HUES6 (cell line): Measurements from ENCODE around the gene GPATCH2L.

Experiments used
- H3K27ac ChIP-seq: 2 replicates; pipeline ENCODE4 v1.7.0; 2013; ENCODE audit warnings: low read depth, mild to moderate bottlenecking, low read length, inconsistent platforms
- H3K27me3 ChIP-seq: 2 replicates; pipeline ENCODE4 v1.6.1; 2013; ENCODE audit warnings: low read length; ENCODE audit not compliant: control insufficient read depth, insufficient read depth
- H3K36me3 ChIP-seq: 2 replicates; pipeline ENCODE4 v1.6.1; 2013; ENCODE audit warnings: low read length; ENCODE audit not compliant: control insufficient read depth, insufficient read depth
- H3K4me1 ChIP-seq: 2 replicates; pipeline ENCODE4 v1.6.1; 2013; ENCODE audit warnings: low read length; ENCODE audit not compliant: control insufficient read depth, insufficient read depth
- H3K4me3 ChIP-seq: 2 replicates; pipeline ENCODE4 v1.5.1; 2013; ENCODE audit warnings: low read depth, low read length
- H3K9ac ChIP-seq: one replicate; pipeline ENCODE4 v1.6.1; 2013; ENCODE audit warnings: mild to moderate bottlenecking, low read length
- H3K9me3 ChIP-seq: 2 replicates; pipeline ENCODE4 v1.6.1; 2013; ENCODE audit warnings: low read depth, low read length; ENCODE audit not compliant: control insufficient read depth, insufficient read depth

The GPATCH2L gene

GRCh38 chr14:76257842-76258397, 106.2 kb downstream of the GPATCH2L start:
- H3K36me3 ChIP-seq = no peaks in the 10 kb centered on the region
- H3K4me1 ChIP-seq = peaks cover 10% of the 10 kb centered on the region; the same call in 1 of the 2 replicates
- H3K4me3 ChIP-seq = no peak overlapping the region

DNA sequence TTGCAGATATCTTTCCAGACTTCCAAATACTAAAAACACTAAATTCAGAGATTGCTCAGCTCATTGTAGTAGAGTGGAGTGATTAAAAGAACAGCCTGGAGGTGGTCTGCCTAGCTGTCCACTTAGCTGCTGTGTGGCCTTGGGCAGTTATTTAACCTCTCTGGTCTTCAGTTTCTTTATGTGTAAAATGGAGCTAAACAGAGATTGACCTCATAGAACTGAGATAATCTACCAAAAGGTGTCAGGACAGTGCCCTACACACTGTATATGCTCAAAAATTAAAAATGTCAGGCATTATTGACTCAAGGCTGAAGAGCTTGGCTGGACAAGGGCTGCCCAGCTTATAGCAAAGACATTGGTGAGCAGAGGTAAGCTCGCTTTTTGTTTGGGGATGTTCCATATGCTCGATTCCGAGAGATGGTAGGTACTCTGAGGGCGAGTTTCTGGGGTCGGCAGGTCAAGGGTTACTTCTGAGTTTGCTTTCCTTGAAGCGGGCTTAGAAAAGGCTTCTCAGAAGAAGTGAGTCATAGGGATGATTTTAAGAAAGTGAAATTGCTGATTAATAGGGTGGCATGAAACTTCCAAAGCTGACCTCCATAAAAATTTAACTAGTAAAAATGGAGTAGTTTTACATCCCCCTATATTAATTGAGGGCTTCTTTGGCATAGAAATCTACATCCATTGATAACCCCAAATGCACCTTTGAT, 107.5 kb downstream of the GPATCH2L start:
- Histone ChIP-seq H3K4me3 (no peak overlapping the region), H3K36me3 (no peaks in the 10 kb centered on the region), H3K9ac (no peak overlapping the region), H3K27ac (no peak overlapping the region), H3K27me3 (no peaks in the 10 kb centered on the region), H3K4me1 (peaks cover 10% of the 10 kb centered on the region; the same call in 1 of the 2 replicates), H3K9me3 (no peaks in the 10 kb centered on the region)

More at GRCh38 chr14:76257842-76258397, 106.2 kb downstream of the GPATCH2L start:
- Histone ChIP-seq H3K9me3 (no peaks in the 10 kb centered on the region), H3K27ac (no peak overlapping the region), H3K9ac (no peak overlapping the region), H3K27me3 (no peaks in the 10 kb centered on the region)

DNA sequence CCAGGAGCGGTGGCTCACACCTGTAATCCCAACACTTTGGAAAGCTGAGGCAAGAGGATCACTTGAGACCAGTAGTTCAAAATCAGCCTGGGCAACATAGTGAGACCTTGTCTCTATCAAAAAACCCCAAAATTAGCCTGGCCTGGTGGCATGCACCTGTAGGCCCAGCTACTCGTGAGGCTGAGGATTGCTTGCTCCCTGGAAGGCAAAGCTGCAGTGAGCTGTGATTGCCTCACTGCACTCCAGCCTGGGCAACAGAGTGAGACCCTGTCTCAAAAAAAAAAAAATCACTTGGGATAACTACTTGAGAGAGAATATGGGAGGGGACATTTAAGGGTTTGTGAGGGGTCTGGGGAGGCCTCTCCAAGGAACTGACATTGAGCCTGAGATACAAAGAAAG, 109.0 kb downstream of the GPATCH2L start:
- Histone ChIP-seq H3K4me3 (no peak overlapping the region), H3K4me1 (peaks cover 10% of the 10 kb centered on the region; the same call in 1 of the 2 replicates), H3K9me3 (no peaks in the 10 kb centered on the region), H3K27me3 (no peaks in the 10 kb centered on the region), H3K9ac (no peak overlapping the region), H3K27ac (no peak overlapping the region), H3K36me3 (no peaks in the 10 kb centered on the region)

DNA sequence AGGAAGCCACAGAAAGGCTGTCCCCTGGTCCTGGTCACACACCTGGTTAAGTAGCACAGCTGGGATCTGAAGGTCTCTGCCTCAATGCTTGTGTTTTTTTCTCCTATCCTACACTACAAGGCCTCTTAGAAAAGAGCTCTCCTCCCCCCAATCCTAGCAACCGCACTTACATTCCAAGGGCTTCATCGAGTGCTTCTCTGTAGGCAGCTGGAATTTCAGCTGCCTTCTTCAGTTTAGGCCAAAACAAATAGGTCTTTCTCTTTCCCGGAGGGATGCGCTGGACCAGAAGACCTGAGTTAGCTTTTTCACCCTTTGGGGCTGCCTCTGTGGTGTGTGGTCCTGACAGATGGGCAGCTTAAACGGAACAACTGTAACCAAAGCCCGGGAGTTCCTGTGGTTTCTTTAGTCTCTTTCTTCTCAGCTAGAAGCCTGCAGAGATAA, 109.7 kb downstream of the GPATCH2L start:
- Histone ChIP-seq H3K9me3 (no peaks in the 10 kb centered on the region), H3K27me3 (no peaks in the 10 kb centered on the region), H3K9ac (no peak overlapping the region), H3K4me1 (peaks cover 10% of the 10 kb centered on the region; the same call in 1 of the 2 replicates), H3K27ac (no peak overlapping the region), H3K36me3 (no peaks in the 10 kb centered on the region), H3K4me3 (no peak overlapping the region)

DNA sequence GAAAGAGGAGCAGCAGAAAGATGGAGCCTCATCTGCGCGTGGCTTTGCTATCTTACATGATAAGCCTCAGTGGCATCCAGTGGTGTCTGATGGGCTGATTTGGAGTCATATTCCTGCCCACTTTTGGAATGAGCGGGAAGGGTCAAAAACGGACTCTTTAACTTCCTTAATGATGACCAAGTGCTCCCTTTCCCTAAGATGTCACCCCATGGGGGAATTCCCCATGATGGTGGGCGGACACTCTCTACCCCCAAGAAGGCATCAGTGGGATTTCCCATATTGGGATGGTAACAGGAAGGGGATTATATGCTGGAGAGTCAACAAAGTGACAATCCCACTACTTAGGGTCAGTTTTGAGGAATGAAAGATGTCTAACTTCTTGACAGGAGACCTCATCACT, 110.9 kb downstream of the GPATCH2L start:
- Histone ChIP-seq H3K9ac (no peak overlapping the region), H3K36me3 (no peaks in the 10 kb centered on the region), H3K27ac (no peak overlapping the region), H3K4me1 (peaks cover 10% of the 10 kb centered on the region; the same call in 1 of the 2 replicates), H3K4me3 (no peak overlapping the region), H3K9me3 (no peaks in the 10 kb centered on the region), H3K27me3 (no peaks in the 10 kb centered on the region)
